IMR-90 (cell line): ENCODE data around the gene TCF12. TPM values are rescaled to one million over a fixed set of nuclear protein-coding genes. Genes with fewer than 3 reads are reported as not detected.

Source experiments
- ATAC-seq: fragments of 200-7000 bp; cut with Tn5 transposase; 2 replicates; pipeline ENCODE4 v1.9.1; 2020; ENCODE audit warnings: low read depth, mild to moderate bottlenecking, moderate library complexity
- BruUV-seq: library from RNA; stranded (reverse); fragments of 400-500 nt; replicated peaks from 2 replicates; lab custom pipeline; 2021; lab: Mats Ljungman, UMichigan
- CTCF ChIA-PET: fragments of 300-600 bp; formaldehyde crosslinking; extraction: SDS; loops from one replicate; lab custom pipeline; 2021; ENCODE audit warnings: antibody characterized with exemption; lab: Yijun Ruan, JAX
- POLR2A ChIA-PET: fragments of 300-600 bp; sonication (Branson Sonifier 250); formaldehyde crosslinking; loops from one replicate; lab custom pipeline; 2022; ENCODE audit warnings: antibody characterized with exemption; ENCODE audit not compliant: unreplicated experiment; lab: Charles Lee
- DNase-seq: peaks from one replicate; pipeline ENCODE4 v3.0.0; 2013
- H2AFZ ChIP-seq: replicated peaks from 2 replicates; pipeline ENCODE3; 2013; ENCODE audit warnings: low read length, mild to moderate bottlenecking; ENCODE audit not compliant: poor library complexity
- H2AK5ac ChIP-seq: 2 replicates; pipeline ENCODE4 v1.6.1; 2013; ENCODE audit warnings: low read depth, low read length, inconsistent platforms
- H2AK9ac ChIP-seq: replicated peaks from 2 replicates; pipeline ENCODE3; 2013; ENCODE audit warnings: mild to moderate bottlenecking, low read depth, low read length, moderate library complexity; ENCODE audit not compliant: poor library complexity
- H2BK120ac ChIP-seq: 2 replicates; pipeline ENCODE4 v1.6.1; 2013; ENCODE audit warnings: low read depth, low read length, inconsistent platforms
- H2BK15ac ChIP-seq: 3 replicates; pipeline ENCODE4 v1.6.1; 2013; ENCODE audit warnings: low read depth, low read length, inconsistent platforms
- H2BK20ac ChIP-seq: 2 replicates; pipeline ENCODE4 v1.6.1; 2013; ENCODE audit warnings: low read depth, mild to moderate bottlenecking, inconsistent platforms, low read length, moderate library complexity
- H2BK5ac ChIP-seq: 2 replicates; pipeline ENCODE4 v1.6.1; 2013; ENCODE audit warnings: mild to moderate bottlenecking, low read depth, low read length, inconsistent platforms; ENCODE audit not compliant: poor library complexity, severe bottlenecking
- H3K14ac ChIP-seq: replicated peaks from 2 replicates; pipeline ENCODE4 v1.6.1; 2013; ENCODE audit warnings: low read depth, low read length, inconsistent platforms
- H3K18ac ChIP-seq: 2 replicates; pipeline ENCODE4 v1.6.1; 2013; ENCODE audit warnings: low read depth, low read length, control low read depth
- H3K23ac ChIP-seq: 2 replicates; pipeline ENCODE4 v1.6.1; 2013; ENCODE audit warnings: low read depth, low read length, inconsistent platforms
- H3K27ac ChIP-seq: 2 replicates; pipeline ENCODE4 v1.5.1; 2013; ENCODE audit warnings: mild to moderate bottlenecking, control low read depth, low read length; ENCODE audit not compliant: insufficient read depth
- H3K27me3 ChIP-seq: 2 replicates; pipeline ENCODE4 v1.6.1; 2013; ENCODE audit warnings: low read length; ENCODE audit not compliant: control insufficient read depth, insufficient read depth
- H3K36me3 ChIP-seq: 2 replicates; pipeline ENCODE4 v1.6.1; 2013; ENCODE audit warnings: low read length, mixed read lengths; ENCODE audit not compliant: control insufficient read depth, insufficient read depth
- H3K4ac ChIP-seq: 2 replicates; pipeline ENCODE4 v1.6.1; 2013; ENCODE audit warnings: low read depth, low read length, inconsistent platforms
- H3K4me1 ChIP-seq: 2 replicates; pipeline ENCODE4 v1.6.1; 2013; ENCODE audit warnings: low read length, mixed read lengths; ENCODE audit not compliant: control insufficient read depth, insufficient read depth
- H3K4me2 ChIP-seq: 2 replicates; pipeline ENCODE4 v1.6.1; 2013; ENCODE audit warnings: low read depth, mild to moderate bottlenecking, control low read depth, low read length, moderate library complexity
- H3K4me3 ChIP-seq: 2 replicates; pipeline ENCODE4 v1.5.1; 2013; ENCODE audit warnings: low read depth, mild to moderate bottlenecking, control low read depth, low read length, moderate library complexity; ENCODE audit not compliant: insufficient read depth
- H3K56ac ChIP-seq: 2 replicates; pipeline ENCODE4 v1.6.1; 2013; ENCODE audit warnings: low read length, inconsistent platforms; ENCODE audit not compliant: insufficient read depth; ENCODE audit errors: extremely low read depth
- H3K79me1 ChIP-seq, 2 experiments: 2 replicates each; pipeline ENCODE4 v1.6.1; 2013; ENCODE audit warnings: low read length in 2 of 2, inconsistent platforms in 1 of 2, low read depth in 1 of 2
- H3K9ac ChIP-seq: 2 replicates; pipeline ENCODE4 v1.6.1; 2013; ENCODE audit warnings: low read depth, low read length, control low read depth
- H3K9me1 ChIP-seq: 2 replicates; pipeline ENCODE4 v1.6.1; 2013; ENCODE audit warnings: low read length, inconsistent platforms; ENCODE audit not compliant: insufficient read depth
- H3K9me3 ChIP-seq: 2 replicates; pipeline ENCODE4 v1.6.1; 2013; ENCODE audit warnings: low read length; ENCODE audit not compliant: control insufficient read depth, insufficient read depth
- H4K20me1 ChIP-seq: 2 replicates; pipeline ENCODE4 v1.6.1; 2013; ENCODE audit warnings: low read length, inconsistent platforms; ENCODE audit not compliant: insufficient read depth
- H4K5ac ChIP-seq: 2 replicates; pipeline ENCODE4 v1.6.1; 2013; ENCODE audit warnings: mild to moderate bottlenecking, low read depth, low read length, control low read depth
- H4K8ac ChIP-seq, 2 experiments: 2 replicates each; pipeline ENCODE4 v1.6.1; 2013; ENCODE audit warnings: low read depth in 2 of 2, low read length in 2 of 2, control low read depth in 1 of 2, inconsistent platforms in 1 of 2
- H4K91ac ChIP-seq: 2 replicates; pipeline ENCODE4 v1.6.1; 2013; ENCODE audit warnings: low read depth, low read length, inconsistent platforms; ENCODE audit not compliant: insufficient read depth
- MAZ ChIP-seq: IDR thresholded peaks from 2 replicates; pipeline ENCODE4 v1.6.1; 2012; ENCODE audit warnings: low read depth, mild to moderate bottlenecking, low read length, improper control_type of control experiment, moderate library complexity, borderline replicate concordance
- WGBS, 2 experiments: methylation state at CpG; one replicate each; pipeline versions ENCODE4 v1.1.5 to v1.1.7; 2013; ENCODE audit warnings: missing lambda C conversion rate in 2 of 2; ENCODE audit not compliant: insufficient read length in 1 of 2; ENCODE audit errors: extremely low coverage in 2 of 2; 5-methylcytosine and 5-hydroxymethylcytosine counted together
- dilution Hi-C: fragments of 300-500 bp; cut with HindIII; formaldehyde crosslinking; loops from one replicate; pipeline ENCODE4 v1.14.3; 2018; ENCODE audit warnings: low sequenced_read_pairs; ENCODE audit not compliant: unreplicated experiment
- in situ Hi-C: fragments of 300-500 bp; cut with MboI; formaldehyde crosslinking; loops from 3 replicates; pipeline ENCODE4 v1.14.3; 2019; ENCODE audit warnings: low sequenced_read_pairs, inconsistent platforms, mixed read lengths
- intact Hi-C: fragments of 100-400 bp; cut with micrococcal nuclease; formaldehyde crosslinking; loops from 2 replicates; pipeline ENCODE4 v1.10.0; 2022
- polyA plus RNA-seq, 3 experiments: library from polyadenylated mRNA; depleted of rRNA; stranded (reverse); fragments of >200 nt; gene quantifications; 2 replicates each; pipeline ENCODE4 v1.2.3, GENCODE V29; 2012; ENCODE audit warnings: low replicate concordance in 1 of 3
- total RNA-seq: library from RNA; depleted of rRNA; stranded (reverse); fragments of >200 nt; gene quantifications from 2 replicates; pipeline ENCODE4 v1.2.3, GENCODE V29; 2012

Gene TCF12
- total and polyA plus RNA-seq, 2 of the 4 experiments (the other 2 are of a cell fraction), result 79.4 to 160 TPM

- Histone ChIP-seq H4K91ac (no peak overlapping the region), H3K18ac (no peak overlapping the region), H3K23ac (no peak overlapping the region), H2BK5ac (no peak overlapping the region), H3K4ac (no peak overlapping the region), H2BK120ac (no peak overlapping the region), H3K4me3 (no peak overlapping the region), H3K4me1 (no peaks in the 10 kb centered on the region), H3K27me3 (no peaks in the 10 kb centered on the region), H4K5ac (no peak overlapping the region), H3K27ac (no peak overlapping the region), H3K9ac (no peak overlapping the region), H2BK20ac (no peak overlapping the region), H3K36me3 (peaks cover 3% of the 10 kb centered on the region; the same call in 1 of the 2 replicates), H3K4me2 (no peak overlapping the region), H2AK9ac (no peak overlapping the region), H2BK15ac (no peak overlapping the region), H2AFZ (no peak overlapping the region), H2AK5ac (no peak overlapping the region), H3K9me3 (no peaks in the 10 kb centered on the region), H3K79me1 (peaks cover 23 to 39% of the 10 kb centered on the region in 2 experiments), H4K8ac (no peak overlapping the region), H3K14ac (no peak overlapping the region), H3K9me1 (no peaks in the 10 kb centered on the region), H3K56ac (no peak overlapping the region), H4K20me1 (peaks cover 4% of the 10 kb centered on the region; the same call in 1 of the 2 replicates)
- in situ Hi-C loops, result no loop called here
- no peak for ATAC-seq
- DNase-seq, result no peak
- intact Hi-C loops, result no loop called here
- no peak for TF ChIP-seq MAZ
- no TSS peak for BruUV-seq
- CTCF ChIA-PET, result interaction anchor here (0.6 kb wide), 1 partner anchor 31 kb away, joined by 3 read pairs; no protein-coding TSS in a partner anchor
- dilution Hi-C loops, result no loop called here
- WGBS, 2 experiments, result no CpG with 5 or more reads among the region's 11 CpGs
- POLR2A ChIA-PET, result no interaction called here
Measured at GRCh38 chr15:57205027-57205855, 286.8 kb downstream of the TCF12 start.
